Body of pancreas (tissue), 4 donors: ENCODE measurements around the gene ACTR10. TPM values are rescaled to one million over a fixed set of nuclear protein-coding genes. Genes with fewer than 3 reads are reported as not detected.

Experiments used
- ATAC-seq: fragments of 150-250 bp; one replicate; pipeline ENCODE4 v1.9.1; 2016
- DNase-seq, 4 donors: peaks; one replicate each; pipeline ENCODE4 v3.0.0-alpha.2; 2019
- H3K27ac ChIP-seq, 4 donors: fragments of 200-600 bp; sonication (generic); 1 replicate in 3 of 4; 2 replicates in 1 of 4; pipeline versions ENCODE4 v1.5.1 to v1.6.1; 2016 to 2019; ENCODE audit warnings: mild to moderate bottlenecking in 1 of 4, mixed read lengths in 1 of 4, moderate library complexity in 1 of 4
- H3K27me3 ChIP-seq, 2 donors: fragments of 200-600 bp; sonication (generic); one replicate each; pipeline ENCODE4 v1.6.0; 2016; ENCODE audit warnings: mild to moderate bottlenecking in 1 of 2
- H3K36me3 ChIP-seq, 2 donors: fragments of 200-600 bp; sonication (generic); replicated peaks in 1 of 2; 2 replicates each; pipeline ENCODE4 v1.5.1; 2016; ENCODE audit warnings: low read depth in 2 of 2; ENCODE audit not compliant: insufficient read depth in 1 of 2
- H3K4me1 ChIP-seq: fragments of 200-600 bp; sonication (generic); one replicate; pipeline ENCODE4 v1.6.0; 2016
- H3K4me3 ChIP-seq, 2 donors: fragments of 200-600 bp; sonication (generic); 1 replicate in 1 of 2; 2 replicates in 1 of 2; pipeline ENCODE4 v1.5.1; 2016 to 2019
- H3K9me3 ChIP-seq, 3 donors: fragments of 200-600 bp; sonication (generic); 1 replicate in 2 of 3; 2 replicates in 1 of 3; pipeline ENCODE4 v1.5.1; 2016
- POLR2A ChIP-seq, 3 donors: fragments of 450-650 bp; IDR thresholded peaks; one replicate each; pipeline ENCODE4 v1.6.1; 2016; ENCODE audit warnings: antibody characterized with exemption in 3 of 3, mild to moderate bottlenecking in 2 of 3
- WGBS, 2 donors: methylation state at CpG; one replicate each; pipeline ENCODE4 v1.1.5; 2017; 5-methylcytosine and 5-hydroxymethylcytosine counted together
- intact Hi-C: fragments of 100-400 bp; cut with DNase I; formaldehyde crosslinking; loops from one replicate; pipeline ENCODE4 v1.15.1; 2023
- total RNA-seq, 2 donors: library from RNA; depleted of rRNA; stranded (reverse); fragments of >200 nt; gene quantifications; one replicate each; pipeline ENCODE4 v1.1.0, GENCODE V29; 2016
- TF ChIP-seq, protein P1 (sequence below), 7 experiments: fragments of 450-650 bp in 4 of 7; fragments of 200-600 bp in 3 of 7; sonication (generic) in 3 of 7; IDR thresholded peaks; one replicate each; pipeline ENCODE4 v1.5.1; 2016 to 2019; ENCODE audit warnings: antibody characterized with exemption in 7 of 7

ACTR10 gene
- 10 to 100 TPM; 31.9 to 74.5 TPM for total RNA-seq

DNA sequence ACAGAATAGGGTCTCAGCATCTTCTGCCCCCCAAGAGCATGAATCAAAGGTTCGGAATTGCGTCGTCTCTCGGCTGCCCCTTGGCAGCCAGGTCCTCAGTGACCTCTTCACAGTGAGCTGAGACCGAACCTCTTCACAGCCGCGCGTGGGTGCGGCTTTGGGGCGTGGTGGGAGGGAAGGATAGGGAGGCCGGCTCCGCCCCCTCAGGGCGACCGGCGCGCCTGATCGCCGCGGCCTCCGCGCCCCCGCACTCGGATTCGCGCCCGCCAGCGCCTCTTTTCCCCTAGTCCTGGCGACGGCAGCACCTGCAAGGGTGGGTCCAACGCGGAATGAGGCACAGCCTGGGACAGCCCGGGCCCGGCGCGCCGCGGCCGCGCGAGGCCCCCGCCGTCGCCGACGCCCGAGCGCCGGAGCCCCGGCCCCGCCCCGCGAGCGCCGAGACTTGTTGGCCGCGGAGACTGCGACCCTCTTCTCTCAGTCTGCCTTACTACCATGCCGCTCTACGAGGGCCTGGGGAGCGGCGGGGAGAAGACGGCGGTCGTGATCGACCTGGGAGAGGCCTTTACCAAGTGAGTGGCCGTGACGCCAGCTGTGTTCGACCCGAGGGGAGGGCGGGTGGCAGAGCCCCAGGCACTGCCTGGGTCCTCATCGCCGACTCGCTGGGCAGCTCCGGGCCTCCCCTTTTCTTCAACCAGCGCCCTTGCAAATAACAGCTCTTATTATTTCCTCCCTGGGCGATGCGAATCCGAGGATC lies at the start of gene ACTR10:
Gene ACTR10, plus strand, starts transcription at position 424 of the 754 bp plus-strand sequence. Its CDS starts 69 bp downstream, at position 493.
- Histone ChIP-seq H3K36me3 (peaks cover 0 to 2% of the 10 kb centered on the region in 2 donors), H3K4me1 (peaks cover 15% of the 10 kb centered on the region), H3K27me3 (no peaks in the 10 kb centered on the region), H3K9me3 (no peaks in the 10 kb centered on the region), H3K27ac (peak within 1 kb of the TSS; percentile 85 to 94 (median 91)), H3K4me3 (peak within 1 kb of the TSS; percentile 75 to 94)
- intact Hi-C loops = no loop called here
- DNase-seq (peak; percentile 83 to 92 (median 86)), ATAC-seq (peak; percentile 94)
- WGBS, 2 donors = 0% methylated on average over 25 to 63 of the region's 78 CpGs
- TF ChIP-seq, protein P1, sequence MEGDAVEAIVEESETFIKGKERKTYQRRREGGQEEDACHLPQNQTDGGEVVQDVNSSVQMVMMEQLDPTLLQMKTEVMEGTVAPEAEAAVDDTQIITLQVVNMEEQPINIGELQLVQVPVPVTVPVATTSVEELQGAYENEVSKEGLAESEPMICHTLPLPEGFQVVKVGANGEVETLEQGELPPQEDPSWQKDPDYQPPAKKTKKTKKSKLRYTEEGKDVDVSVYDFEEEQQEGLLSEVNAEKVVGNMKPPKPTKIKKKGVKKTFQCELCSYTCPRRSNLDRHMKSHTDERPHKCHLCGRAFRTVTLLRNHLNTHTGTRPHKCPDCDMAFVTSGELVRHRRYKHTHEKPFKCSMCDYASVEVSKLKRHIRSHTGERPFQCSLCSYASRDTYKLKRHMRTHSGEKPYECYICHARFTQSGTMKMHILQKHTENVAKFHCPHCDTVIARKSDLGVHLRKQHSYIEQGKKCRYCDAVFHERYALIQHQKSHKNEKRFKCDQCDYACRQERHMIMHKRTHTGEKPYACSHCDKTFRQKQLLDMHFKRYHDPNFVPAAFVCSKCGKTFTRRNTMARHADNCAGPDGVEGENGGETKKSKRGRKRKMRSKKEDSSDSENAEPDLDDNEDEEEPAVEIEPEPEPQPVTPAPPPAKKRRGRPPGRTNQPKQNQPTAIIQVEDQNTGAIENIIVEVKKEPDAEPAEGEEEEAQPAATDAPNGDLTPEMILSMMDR (IDR thresholded peaks at IDR 0.05) = peak in 1 of 7 experiments; percentile 28
- peak; percentile 10 to 74 (median 67) for TF ChIP-seq POLR2A (IDR thresholded peaks at IDR 0.05)

GRCh38 chr14:58150243-58150805 lies 49.6 kb upstream of the ACTR10 start:
- DNase-seq (no peak), ATAC-seq (no peak)
- 73 to 79% methylated on average over 6 of the region's 6 CpGs for WGBS, 2 donors
- Histone ChIP-seq H3K4me1 (peaks cover 14% of the 10 kb centered on the region), H3K4me3 (no peak overlapping the region), H3K27me3 (no peaks in the 10 kb centered on the region), H3K36me3 (no peaks in the 10 kb centered on the region), H3K27ac (no peak overlapping the region), H3K9me3 (no peaks in the 10 kb centered on the region)
- TF ChIP-seq, protein P1 (IDR thresholded peaks at IDR 0.05) = no peak
- no peak for TF ChIP-seq POLR2A (IDR thresholded peaks at IDR 0.05)
- intact Hi-C loops = no loop called here

- Histone ChIP-seq H3K9me3 (no peaks in the 10 kb centered on the region), H3K4me1 (peaks cover 14% of the 10 kb centered on the region), H3K27me3 (no peaks in the 10 kb centered on the region), H3K4me3 (peak overlapping the region; percentile 23 to 92), H3K27ac (peak overlapping the region in 3 of 4 donors; percentile 4 to 59 (median 55)), H3K36me3 (no peaks in the 10 kb centered on the region)
- intact Hi-C loops = no loop called here
- peak in 2 of 4 donors; percentile 5 to 34 for DNase-seq
- ATAC-seq = peak; percentile 62
- WGBS, 2 donors = 1 to 2% methylated on average over 33 to 39 of the region's 56 CpGs
- no peak for TF ChIP-seq POLR2A (IDR thresholded peaks at IDR 0.05)
- TF ChIP-seq, protein P1 (IDR thresholded peaks at IDR 0.05) = no peak
Measured at GRCh38 chr14:58151133-58152013, 48.6 kb upstream of the ACTR10 start.

GRCh38 chr14:58152014-58152857 lies 47.7 kb upstream of the ACTR10 start, which contains the start of gene ARMH4:
Gene ARMH4 (minus strand): TSS chr14:58152213. CDS start chr14:58139358, 12,855 bp downstream.
- Histone ChIP-seq H3K27me3 (no peaks in the 10 kb centered on the region), H3K4me1 (peaks cover 14% of the 10 kb centered on the region), H3K9me3 (no peaks in the 10 kb centered on the region), H3K36me3 (no peaks in the 10 kb centered on the region), H3K27ac (peak within 1 kb of the TSS in 3 of 4 donors; percentile 4 to 59 (median 55)), H3K4me3 (peak within 1 kb of the TSS; percentile 23 to 92)
- TF ChIP-seq POLR2A (IDR thresholded peaks at IDR 0.05) = peak; percentile 19 to 39 (median 33)
- TF ChIP-seq, protein P1 (IDR thresholded peaks at IDR 0.05) = peak in 3 of 7 experiments; percentile 19 to 44 (median 31)
- DNase-seq (peak; percentile 79 to 91 (median 86)), ATAC-seq (peak; percentile 94)
- intact Hi-C loops = no loop called here
- WGBS, 2 donors = 1% methylated on average over 13 to 49 of the region's 70 CpGs
